Measurements from ENCODE around the gene EFHC1.

EFHC1 gene

DNA sequence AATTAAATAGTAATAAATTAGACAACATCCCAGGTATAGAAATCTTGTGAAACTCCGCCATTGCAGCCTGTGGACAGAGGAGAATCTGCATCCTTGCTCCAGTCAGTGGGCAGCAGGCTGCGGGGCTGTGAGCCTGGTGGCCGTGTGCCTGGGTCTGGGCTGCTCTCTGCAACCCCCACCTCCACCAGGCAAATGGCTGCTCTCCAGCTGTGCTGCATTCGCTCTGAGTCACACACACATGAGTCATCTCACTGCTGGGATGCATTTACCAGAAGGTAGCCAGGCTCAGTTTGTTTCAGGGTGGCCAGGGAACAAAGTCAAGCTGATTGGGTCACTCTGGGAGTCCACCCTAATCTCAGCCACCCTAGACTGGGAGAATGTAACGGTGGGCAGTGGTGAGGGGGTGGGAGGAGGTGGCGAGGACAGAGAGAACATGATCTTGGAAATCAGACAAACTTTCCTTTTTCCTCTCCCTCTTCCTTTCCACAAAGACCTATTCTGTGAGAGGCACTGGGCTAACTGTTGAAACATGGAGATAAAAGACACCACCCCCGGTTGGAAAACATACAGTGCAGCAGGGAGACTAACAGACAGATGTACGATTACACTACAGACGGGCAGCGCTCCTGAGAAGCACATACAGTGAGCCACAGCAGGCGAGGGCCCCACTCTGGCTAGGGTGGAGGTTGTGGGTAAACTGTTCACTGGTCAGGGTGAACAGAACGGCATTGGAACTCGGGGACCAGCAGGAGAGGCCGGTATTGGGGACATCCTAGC, 97.5 kb downstream of the EFHC1 start:
- DNase-seq (ENCODE audit: low read depth, low spot score), result peak; percentile 92

GRCh38 chr6:52518279-52518945, 98.3 kb downstream of the EFHC1 start:
- DNase-seq (ENCODE audit: low read depth, low spot score), result no peak

DNA sequence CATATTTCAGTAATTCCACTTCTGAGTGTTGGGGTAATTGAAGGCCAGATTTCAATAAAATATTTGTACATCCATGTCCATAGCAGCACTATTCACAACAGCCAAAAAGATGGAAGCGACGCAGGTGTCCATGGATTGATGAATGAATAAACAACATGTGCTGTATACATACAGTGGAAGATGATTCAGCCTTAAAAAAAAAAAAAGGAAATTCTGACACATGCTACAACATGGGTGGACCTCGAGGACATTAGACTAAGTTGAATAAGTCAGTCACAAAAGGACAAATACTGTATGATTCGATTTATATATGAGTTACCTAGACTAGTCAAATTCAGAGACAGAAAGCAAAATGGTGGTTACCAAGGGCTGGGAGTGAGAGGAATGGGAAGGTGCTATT, 99.5 kb downstream of the EFHC1 start:
- no peak for DNase-seq (ENCODE audit: low read depth, low spot score)

GRCh38 chr6:52522151-52522626, 102.0 kb downstream of the EFHC1 start:
- no peak for DNase-seq (ENCODE audit: low read depth, low spot score)

DNA sequence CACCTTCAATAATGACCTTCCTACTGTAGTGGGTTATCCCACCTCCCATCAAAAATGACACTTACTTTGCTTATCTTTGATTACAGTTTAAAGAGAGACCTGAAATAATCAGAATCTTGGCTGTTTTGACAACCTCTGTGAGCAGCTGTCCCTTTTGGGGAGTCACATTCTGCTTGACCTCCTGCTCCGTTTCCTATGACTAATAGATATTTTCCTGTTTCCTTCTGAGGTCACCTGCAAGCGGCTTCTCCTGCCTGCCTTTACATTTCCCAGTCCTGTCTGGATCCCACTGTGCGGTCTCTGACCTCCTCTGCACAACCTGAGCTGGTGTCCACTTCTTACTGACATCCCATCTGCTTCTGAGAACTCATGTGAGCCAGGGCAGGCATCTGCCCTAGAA, 102.5 kb downstream of the EFHC1 start:
- DNase-seq (ENCODE audit: low read depth, low spot score), result no peak

DNA sequence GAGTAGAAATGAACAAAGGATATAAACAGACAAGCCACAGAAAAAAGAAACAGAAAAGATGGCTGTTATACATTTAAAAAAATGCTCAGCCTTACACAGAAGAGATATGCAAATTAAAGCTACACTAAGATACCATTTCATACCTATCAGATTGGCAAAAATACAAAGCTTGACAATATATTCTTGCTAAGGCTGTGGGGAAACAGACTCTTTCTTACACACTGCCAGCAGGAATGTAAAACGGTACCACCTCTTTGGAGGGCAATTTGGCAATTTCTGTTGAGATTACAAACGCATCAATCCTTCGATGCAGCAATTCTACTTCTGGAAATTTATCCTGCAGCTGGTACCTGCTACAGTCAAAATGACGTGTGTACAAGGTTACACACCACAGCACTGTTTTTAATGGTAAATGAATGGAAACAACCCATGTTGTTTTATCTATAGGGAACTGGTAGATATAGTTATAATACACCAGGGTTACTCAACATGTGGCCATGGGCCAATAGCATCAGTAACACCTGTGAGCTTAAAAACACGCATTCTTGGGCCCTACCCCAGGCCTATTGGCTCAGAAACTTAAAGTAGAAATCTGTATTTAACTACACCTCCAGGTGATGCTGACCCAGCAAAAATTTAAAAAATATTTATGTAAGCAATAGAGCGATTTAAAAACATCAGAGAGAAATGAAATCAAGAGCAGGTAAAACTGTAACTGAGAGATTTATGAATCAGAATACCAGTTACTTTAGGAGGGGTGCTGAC, 103.4 kb downstream of the EFHC1 start:
- DNase-seq (ENCODE audit: low read depth, low spot score), result no peak

- DNase-seq (ENCODE audit: low read depth, low spot score), result no peak
Measured at GRCh38 chr6:52524918-52525317, 104.8 kb downstream of the EFHC1 start.

DNA sequence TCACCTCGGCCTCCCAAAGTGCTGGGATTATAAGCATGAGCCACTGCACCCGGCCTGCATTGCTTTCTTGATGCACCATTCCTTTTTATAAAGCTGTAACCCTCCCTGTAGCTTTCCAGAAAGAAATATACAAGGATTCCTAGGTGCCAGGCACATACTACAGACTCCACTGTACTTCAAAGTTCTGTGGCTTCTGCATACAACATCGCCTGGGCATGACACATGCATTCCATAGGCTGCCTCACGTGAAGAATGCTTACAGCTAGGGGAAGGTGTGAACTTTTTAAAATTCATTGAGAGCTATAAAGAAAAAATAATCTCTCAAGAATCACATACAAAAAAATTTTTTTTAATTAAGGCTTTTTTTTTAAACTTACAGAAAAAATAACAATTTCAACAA, 106.5 kb downstream of the EFHC1 start:
- no peak for DNase-seq (ENCODE audit: low read depth, low spot score)

DNA sequence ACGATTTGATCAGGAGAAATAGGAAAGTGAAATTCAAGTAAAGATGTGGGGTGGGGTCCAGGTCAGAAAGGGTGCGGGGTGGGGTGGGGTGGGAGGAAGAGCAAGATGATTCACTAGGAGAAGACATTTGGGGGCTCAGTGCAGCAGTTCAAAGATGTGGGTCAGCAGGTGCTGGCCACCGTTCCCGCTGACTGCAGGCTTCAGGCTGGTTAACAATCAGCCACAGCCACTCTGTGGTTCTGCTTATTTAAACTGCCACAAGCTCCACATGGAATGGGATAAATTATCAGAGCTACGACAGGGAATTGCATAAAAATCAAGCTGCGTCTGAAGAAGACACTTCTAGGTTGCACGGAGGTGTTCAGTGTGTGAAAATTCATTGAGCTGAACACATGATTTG, 107.3 kb downstream of the EFHC1 start:
- no peak for DNase-seq (ENCODE audit: low read depth, low spot score)

- no peak for DNase-seq (ENCODE audit: low read depth, low spot score)
Measured at GRCh38 chr6:52529311-52529710, 109.2 kb downstream of the EFHC1 start.

- no peak for DNase-seq (ENCODE audit: low read depth, low spot score)
Measured at GRCh38 chr6:52530351-52530750, 110.2 kb downstream of the EFHC1 start.

- DNase-seq (ENCODE audit: low read depth, low spot score), result no peak
Measured at GRCh38 chr6:52531396-52531795, 111.3 kb downstream of the EFHC1 start.

GRCh38 chr6:52531834-52532233, 111.7 kb downstream of the EFHC1 start:
- DNase-seq (ENCODE audit: low read depth, low spot score), result no peak

GRCh38 chr6:52532457-52532856, 112.3 kb downstream of the EFHC1 start:
- no peak for DNase-seq (ENCODE audit: low read depth, low spot score)

- no peak for DNase-seq (ENCODE audit: low read depth, low spot score)
Measured at GRCh38 chr6:52533491-52533890, 113.3 kb downstream of the EFHC1 start.

- DNase-seq (ENCODE audit: low read depth, low spot score), result no peak
Measured at GRCh38 chr6:52534363-52534762, 114.2 kb downstream of the EFHC1 start.

- DNase-seq (ENCODE audit: low read depth, low spot score), result no peak
Measured at GRCh38 chr6:52534966-52535390, 114.8 kb downstream of the EFHC1 start.

- DNase-seq (ENCODE audit: low read depth, low spot score), result no peak
Measured at GRCh38 chr6:52535711-52536423, 115.7 kb downstream of the EFHC1 start.

- DNase-seq (ENCODE audit: low read depth, low spot score), result no peak
Measured at GRCh38 chr6:52536424-52536916, 116.3 kb downstream of the EFHC1 start.

- no peak for DNase-seq (ENCODE audit: low read depth, low spot score)
Measured at GRCh38 chr6:52537001-52537753, 117.0 kb downstream of the EFHC1 start.
